Activated CD8-positive, alpha-beta T cell treated with anti-CD3 and anti-CD28 coated beads for 36 hours (primary cell): Measurements from ENCODE around the gene STN1. TPM values are rescaled to one million over a fixed set of nuclear protein-coding genes. Genes with fewer than 3 reads are reported as not detected.
A peak's percentile ranks its signal among the peaks of the same experiment; 100 is the strongest.

ENCODE experiments used
- ATAC-seq: fragments of 200-7000 bp; cut with Tn5 transposase; one replicate; pipeline ENCODE4 v1.10.0; 2021; ENCODE audit warnings: mild to moderate bottlenecking, moderate library complexity
- CTCF ChIA-PET: fragments of 350-600 bp; sonication (Branson Sonifier 250); formaldehyde crosslinking; loops from one replicate; lab custom pipeline; 2021; ENCODE audit warnings: antibody characterized with exemption; lab: Charles Lee
- POLR2A ChIA-PET: fragments of 350-600 bp; sonication (Branson Sonifier 250); formaldehyde crosslinking; loops from one replicate; lab custom pipeline; 2021; ENCODE audit warnings: antibody characterized with exemption; lab: Charles Lee
- DNase-seq: peaks from one replicate; pipeline ENCODE4 v3.0.0-alpha.2; 2020
- H3K27ac Mint-ChIP-seq: one replicate; pipeline ENCODE4 v1.8.0; 2021; ENCODE audit warnings: mild to moderate bottlenecking, mixed read lengths
- H3K27me3 Mint-ChIP-seq: one replicate; pipeline ENCODE4 v1.8.0; 2021; ENCODE audit warnings: mixed read lengths
- H3K36me3 Mint-ChIP-seq: one replicate; pipeline ENCODE4 v1.8.0; 2021; ENCODE audit warnings: low read depth, mixed read lengths
- H3K4me1 Mint-ChIP-seq: one replicate; pipeline ENCODE4 v1.8.0; 2021; ENCODE audit warnings: low read depth, mixed read lengths
- H3K4me3 Mint-ChIP-seq: one replicate; pipeline ENCODE4 v1.8.0; 2021; ENCODE audit warnings: mild to moderate bottlenecking, moderate library complexity, mixed read lengths
- H3K9me3 Mint-ChIP-seq: one replicate; pipeline ENCODE4 v1.8.0; 2021; ENCODE audit warnings: mixed read lengths
- intact Hi-C: fragments of 100-400 bp; cut with micrococcal nuclease; formaldehyde crosslinking; loops from one replicate; pipeline ENCODE4 v1.10.0; 2022
- total RNA-seq, 2 experiments: library from RNA; stranded (reverse); gene quantifications; one replicate each; pipeline ENCODE4 v1.2.3, GENCODE V29; 2021
- TF ChIP-seq, protein P1 (sequence below): fragments of 200-600 bp; IDR thresholded peaks from one replicate; pipeline ENCODE4 v1.8.0; 2022; ENCODE audit warnings: antibody characterized with exemption, mild to moderate bottlenecking

The STN1 gene
- total RNA-seq, 2 experiments from 2014 or later = 32.1 to 32.4 TPM

DNA sequence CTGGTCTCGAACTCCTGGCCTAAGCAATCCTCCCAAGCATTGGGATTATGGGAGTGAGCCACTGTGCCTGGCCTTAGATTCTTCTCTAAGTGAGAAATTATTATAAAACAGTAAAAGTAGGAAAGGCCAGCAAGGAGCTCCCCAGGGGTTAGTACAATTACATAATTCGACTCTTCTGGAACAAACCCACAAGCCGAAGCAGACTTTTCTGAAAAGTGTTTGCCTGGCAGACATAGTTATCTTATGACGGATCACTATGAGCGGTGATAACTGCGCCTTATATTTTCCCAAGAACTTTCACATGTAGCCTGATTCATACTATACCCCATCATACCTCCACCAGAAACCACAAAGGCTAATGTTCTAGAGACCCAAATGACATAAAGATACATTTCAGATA, 32.4 kb downstream of the STN1 start:
- H3K9me3 Mint-ChIP-seq = no peaks in the 10 kb centered on the region
- no peak overlapping the region for H3K27ac Mint-ChIP-seq

DNA sequence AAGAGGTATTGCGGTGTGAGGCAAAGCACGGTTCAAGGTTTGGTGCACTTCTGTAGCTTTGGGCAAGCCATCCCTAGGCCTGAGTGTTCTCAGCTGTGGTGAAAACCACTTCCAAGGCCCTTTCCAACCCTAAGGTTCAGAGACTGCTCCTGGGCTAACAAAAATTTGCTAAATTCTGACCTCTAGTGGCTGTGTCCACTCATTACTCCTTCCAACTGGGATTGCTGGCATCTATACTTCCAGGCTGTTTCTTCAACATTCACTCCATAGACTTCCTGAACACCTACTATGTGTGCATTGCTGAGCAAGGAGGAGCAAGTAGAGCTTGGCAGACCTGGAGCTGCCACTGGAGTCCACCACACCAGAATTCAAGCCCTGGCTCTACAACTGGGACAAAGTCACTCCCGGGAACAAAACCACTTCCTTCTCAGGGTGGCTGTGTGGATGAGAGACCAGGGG, 33.3 kb downstream of the STN1 start:
- DNase-seq (no peak), ATAC-seq (no peak)
- CTCF ChIA-PET = interaction anchor here (0.6 to 6.6 kb wide), 24 partner anchors 10 to 407 kb away, joined by 3 to 79 read pairs (median 4); partner anchors contain the start of gene SFR1
- Mint-ChIP-seq H3K36me3 (peaks cover 27% of the 10 kb centered on the region), H3K27me3 (no peaks in the 10 kb centered on the region), H3K4me1 (peaks cover 14% of the 10 kb centered on the region), H3K9me3 (no peaks in the 10 kb centered on the region), H3K4me3 (no peak overlapping the region), H3K27ac (no peak overlapping the region)
- POLR2A ChIA-PET = no interaction called here
- intact Hi-C loops = loop anchor here (10.0 kb wide), 1 partner anchor 320 kb away; no protein-coding TSS in a partner anchor
- TF ChIP-seq, protein P1, sequence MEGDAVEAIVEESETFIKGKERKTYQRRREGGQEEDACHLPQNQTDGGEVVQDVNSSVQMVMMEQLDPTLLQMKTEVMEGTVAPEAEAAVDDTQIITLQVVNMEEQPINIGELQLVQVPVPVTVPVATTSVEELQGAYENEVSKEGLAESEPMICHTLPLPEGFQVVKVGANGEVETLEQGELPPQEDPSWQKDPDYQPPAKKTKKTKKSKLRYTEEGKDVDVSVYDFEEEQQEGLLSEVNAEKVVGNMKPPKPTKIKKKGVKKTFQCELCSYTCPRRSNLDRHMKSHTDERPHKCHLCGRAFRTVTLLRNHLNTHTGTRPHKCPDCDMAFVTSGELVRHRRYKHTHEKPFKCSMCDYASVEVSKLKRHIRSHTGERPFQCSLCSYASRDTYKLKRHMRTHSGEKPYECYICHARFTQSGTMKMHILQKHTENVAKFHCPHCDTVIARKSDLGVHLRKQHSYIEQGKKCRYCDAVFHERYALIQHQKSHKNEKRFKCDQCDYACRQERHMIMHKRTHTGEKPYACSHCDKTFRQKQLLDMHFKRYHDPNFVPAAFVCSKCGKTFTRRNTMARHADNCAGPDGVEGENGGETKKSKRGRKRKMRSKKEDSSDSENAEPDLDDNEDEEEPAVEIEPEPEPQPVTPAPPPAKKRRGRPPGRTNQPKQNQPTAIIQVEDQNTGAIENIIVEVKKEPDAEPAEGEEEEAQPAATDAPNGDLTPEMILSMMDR = peak; percentile 74

More for the DNA sequence above, 32.4 kb downstream of the STN1 start:
- peaks cover 21% of the 10 kb centered on the region for H3K4me1 Mint-ChIP-seq
- intact Hi-C loops = loop anchor here (10.0 kb wide), 1 partner anchor 319 kb away; no protein-coding TSS in a partner anchor
- CTCF ChIA-PET = interaction anchor here (0.6 to 6.6 kb wide), 31 partner anchors 8 to 406 kb away, joined by 3 to 79 read pairs (median 4); partner anchors contain the start of gene SFR1
- ATAC-seq (no peak), DNase-seq (no peak)
- no peak overlapping the region for H3K4me3 Mint-ChIP-seq
- peaks cover 29% of the 10 kb centered on the region for H3K36me3 Mint-ChIP-seq
- TF ChIP-seq, protein P1 = no peak
- POLR2A ChIA-PET = no interaction called here
- no peaks in the 10 kb centered on the region for H3K27me3 Mint-ChIP-seq

DNA sequence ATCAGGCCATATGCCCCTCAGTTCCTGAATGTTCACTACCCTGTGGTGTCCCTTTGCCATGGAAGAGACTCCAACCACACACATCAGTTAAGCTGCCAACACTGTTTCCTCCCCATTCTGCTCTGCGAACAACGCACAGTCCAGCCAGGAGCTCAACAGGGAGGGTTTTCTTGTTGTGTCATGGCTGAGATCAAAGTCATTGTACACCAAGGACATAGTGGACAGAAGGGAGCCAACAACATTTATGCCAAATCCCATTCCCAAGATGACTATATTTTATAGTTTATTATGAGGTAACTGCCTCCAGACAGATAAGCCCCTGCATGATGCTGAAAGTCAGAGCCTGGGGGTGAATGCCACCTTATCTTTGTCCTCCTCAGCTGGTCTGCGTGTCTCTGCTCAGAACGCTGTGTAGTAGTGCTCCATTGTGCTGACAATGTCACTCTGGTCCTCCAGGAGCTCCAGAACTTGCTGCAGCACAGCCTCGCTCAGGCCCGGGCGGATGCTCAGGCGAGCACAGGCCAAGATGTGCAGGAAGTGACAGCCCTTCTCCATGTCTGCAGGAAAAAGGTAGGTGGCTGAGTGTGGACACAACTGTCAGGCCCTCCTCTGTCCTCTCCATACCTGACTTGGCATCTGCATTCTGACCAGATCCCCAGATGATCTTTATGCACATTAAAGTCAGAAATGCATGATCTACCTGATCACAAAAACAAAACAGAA, 35.5 kb downstream of the STN1 start:
- H3K9me3 Mint-ChIP-seq = no peaks in the 10 kb centered on the region
- H3K4me3 Mint-ChIP-seq = no peak overlapping the region
- no peaks in the 10 kb centered on the region for H3K27me3 Mint-ChIP-seq
- TF ChIP-seq, protein P1 = no peak
- ChIA-PET CTCF (interaction anchor here (6.6 kb wide), 1 partner anchor 170 kb away, joined by 79 read pairs; no protein-coding TSS in a partner anchor), POLR2A (no interaction called here)
- no peak for ATAC-seq
- H3K36me3 Mint-ChIP-seq = peaks cover 28% of the 10 kb centered on the region
- intact Hi-C loops = loop anchor here (10.0 kb wide), 1 partner anchor 322 kb away; no protein-coding TSS in a partner anchor
- DNase-seq = no peak
- no peak overlapping the region for H3K27ac Mint-ChIP-seq
- H3K4me1 Mint-ChIP-seq = peaks cover 6% of the 10 kb centered on the region

DNA sequence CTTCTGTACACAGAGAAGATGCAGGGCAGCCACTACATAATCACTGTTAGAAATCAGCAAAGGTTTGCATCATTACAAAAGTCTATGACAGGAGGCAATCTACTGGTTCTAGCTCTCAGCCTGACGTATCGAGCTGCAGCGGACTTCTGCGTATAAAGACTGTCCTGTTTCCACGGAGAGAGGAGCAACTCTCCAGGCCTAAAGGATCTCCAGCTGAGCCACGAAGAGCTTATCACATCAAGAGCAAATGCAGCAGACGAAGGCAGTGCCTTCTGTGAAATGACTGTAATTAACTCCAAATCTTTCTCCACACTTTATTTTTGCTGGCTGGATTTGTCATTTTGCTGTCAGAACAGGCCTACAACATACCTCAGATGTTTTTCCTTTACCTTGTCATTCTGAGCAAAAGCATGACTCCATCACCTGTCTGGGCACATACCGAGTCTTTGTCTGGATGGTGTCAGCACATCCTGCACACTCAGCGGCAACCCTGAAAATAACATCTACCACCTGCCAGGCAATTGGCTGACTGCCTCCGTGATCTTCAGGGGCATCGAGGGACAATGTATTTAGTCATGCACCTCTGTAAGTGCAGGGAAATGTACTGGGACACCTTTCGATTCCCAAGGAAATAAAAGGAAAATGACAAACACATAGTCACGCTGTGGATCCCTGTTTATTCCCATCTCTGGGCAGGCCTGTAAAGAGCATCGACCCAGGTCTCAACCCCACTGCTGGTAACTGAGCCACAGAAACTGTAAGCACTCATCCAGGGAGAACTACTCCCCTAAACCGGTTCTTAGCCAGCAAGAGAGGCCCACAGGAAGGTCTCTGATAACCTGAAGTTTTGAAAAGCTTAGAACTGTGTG, 36.3 kb downstream of the STN1 start:
- no peak overlapping the region for H3K27ac Mint-ChIP-seq
- no peak overlapping the region for H3K4me3 Mint-ChIP-seq
- peaks cover 26% of the 10 kb centered on the region for H3K36me3 Mint-ChIP-seq
- intact Hi-C loops = loop anchor here (10.0 kb wide), 1 partner anchor 323 kb away; no protein-coding TSS in a partner anchor
- POLR2A ChIA-PET = no interaction called here
- ATAC-seq = no peak
- no peaks in the 10 kb centered on the region for H3K27me3 Mint-ChIP-seq
- H3K9me3 Mint-ChIP-seq = no peaks in the 10 kb centered on the region
- CTCF ChIA-PET = interaction anchor here (1.0 to 1.3 kb wide), 2 partner anchors 40 to 169 kb away, joined by 3 to 5 read pairs; no protein-coding TSS in a partner anchor
- TF ChIP-seq, protein P1 = no peak
- no peak for DNase-seq
- peaks cover 6% of the 10 kb centered on the region for H3K4me1 Mint-ChIP-seq
